Hepatocyte (in vitro differentiated cells): Measurements from ENCODE around the gene SPPL2C. TPM values are rescaled to one million over a fixed set of nuclear protein-coding genes. Genes with fewer than 3 reads are reported as not detected.
"Not testable (repeated sequence)": the region's sequence is repeated elsewhere in the genome, so short reads cannot be mapped to it uniquely, and the experiment has no call there.

Experiments used
- DNase-seq: peaks from one replicate; pipeline ENCODE4 v3.0.0-alpha.2; 2016; ENCODE audit warnings: low spot score
- H2AFZ ChIP-seq: fragments of 200-600 bp; sonication (generic); 2 replicates; pipeline ENCODE4 v1.6.0; 2016; ENCODE audit warnings: antibody characterized with exemption, mild to moderate bottlenecking
- H3K27ac ChIP-seq: fragments of 200-600 bp; sonication (generic); 2 replicates; pipeline ENCODE4 v1.5.1; 2016; ENCODE audit warnings: mild to moderate bottlenecking
- H3K27me3 ChIP-seq: fragments of 200-600 bp; sonication (generic); 2 replicates; pipeline ENCODE4 v1.6.1; 2016
- H3K36me3 ChIP-seq: fragments of 200-600 bp; sonication (generic); replicated peaks from 2 replicates; pipeline ENCODE4 v1.5.1; 2016; ENCODE audit warnings: low read depth; ENCODE audit not compliant: insufficient read depth
- H3K4me1 ChIP-seq: fragments of 200-600 bp; sonication (generic); 2 replicates; pipeline ENCODE4 v1.5.1; 2016; ENCODE audit warnings: mild to moderate bottlenecking, moderate library complexity; ENCODE audit not compliant: insufficient read depth
- H3K4me2 ChIP-seq: fragments of 200-600 bp; sonication (generic); 2 replicates; pipeline ENCODE4 v1.6.0; 2016
- H3K4me3 ChIP-seq: fragments of 200-600 bp; sonication (generic); 2 replicates; pipeline ENCODE4 v1.5.1; 2016; ENCODE audit warnings: mild to moderate bottlenecking
- H3K79me2 ChIP-seq: fragments of 200-600 bp; sonication (generic); 2 replicates; pipeline ENCODE4 v1.6.0; 2017; ENCODE audit warnings: mild to moderate bottlenecking
- H3K9me2 ChIP-seq: fragments of 200-600 bp; sonication (generic); replicated peaks from 2 replicates; pipeline ENCODE4 v1.6.0; 2017; ENCODE audit warnings: mild to moderate bottlenecking; ENCODE audit not compliant: insufficient read depth
- H3K9me3 ChIP-seq: fragments of 200-600 bp; sonication (generic); 2 replicates; pipeline ENCODE4 v1.5.1; 2016; ENCODE audit warnings: low read depth, mild to moderate bottlenecking
- H4K20me1 ChIP-seq: fragments of 200-600 bp; sonication (generic); 2 replicates; pipeline ENCODE4 v1.6.0; 2016; ENCODE audit warnings: mild to moderate bottlenecking; ENCODE audit not compliant: insufficient read depth, poor library complexity, severe bottlenecking
- CTCF ChIP-seq: fragments of 200-600 bp; sonication (generic); IDR thresholded peaks from 2 replicates; pipeline ENCODE4 v1.5.1; 2016; ENCODE audit warnings: antibody characterized with exemption, mild to moderate bottlenecking; ENCODE audit not compliant: poor library complexity
- EZH2 ChIP-seq: fragments of 200-600 bp; sonication (generic); IDR thresholded peaks from 2 replicates; pipeline ENCODE4 v1.6.1; 2016; ENCODE audit warnings: antibody characterized with exemption, mild to moderate bottlenecking, borderline replicate concordance
- EZH2phosphoT487 ChIP-seq: fragments of 200-600 bp; sonication (generic); IDR thresholded peaks from one replicate; pipeline ENCODE4 v1.6.1; 2018; ENCODE audit warnings: antibody characterized with exemption, mild to moderate bottlenecking, low read depth, moderate library complexity; ENCODE audit not compliant: unreplicated experiment, severe bottlenecking
- WGBS: methylation state at CpG from one replicate; pipeline ENCODE4 v1.1.6; 2016; ENCODE audit warnings: low lambda C conversion rate; ENCODE audit errors: missing lambda C conversion rate; 5-methylcytosine and 5-hydroxymethylcytosine counted together
- polyA plus RNA-seq: library from polyadenylated mRNA; unstranded; fragments of >200 nt; fragmentation: Nextera tagmentation; extraction: Ambion mirVana; gene quantifications from 2 replicates; pipeline ENCODE4 v1.2.1, GENCODE V29; 2016
- total RNA-seq: library from RNA; depleted of rRNA; stranded (reverse); fragments of >200 nt; gene quantifications from 2 replicates; pipeline ENCODE4 v1.2.3, GENCODE V29; 2014

The SPPL2C gene
- total and polyA plus RNA-seq, 2 experiments from 2014 or later: not detected

GRCh38 chr17:45855691-45856336, 11.1 kb downstream of the SPPL2C start:
- Histone ChIP-seq H3K4me2 (no peak overlapping the region), H3K27ac (no peak overlapping the region), H3K27me3 (peaks cover 6% of the 10 kb centered on the region), H4K20me1 (no peaks in the 10 kb centered on the region), H2AFZ (no peak overlapping the region), H3K9me2 (no peaks in the 10 kb centered on the region), H3K4me1 (no peaks in the 10 kb centered on the region), H3K36me3 (no peaks in the 10 kb centered on the region), H3K9me3 (no peaks in the 10 kb centered on the region), H3K4me3 (no peak overlapping the region), H3K79me2 (no peaks in the 10 kb centered on the region)
- DNase-seq: no peak
- 52% methylated on average over 2 of the region's 2 CpGs for WGBS
- TF ChIP-seq CTCF (no peak), EZH2 (no peak), EZH2phosphoT487 (no peak)

GRCh38 chr17:45857977-45858708, 13.5 kb downstream of the SPPL2C start:
- Histone ChIP-seq H4K20me1 (no peaks in the 10 kb centered on the region), H3K27me3 (no peaks in the 10 kb centered on the region), H3K4me1 (no peaks in the 10 kb centered on the region), H3K4me3 (no peak overlapping the region), H2AFZ (no peak overlapping the region), H3K27ac (no peak overlapping the region), H3K79me2 (no peaks in the 10 kb centered on the region), H3K9me3 (no peaks in the 10 kb centered on the region), H3K9me2 (no peaks in the 10 kb centered on the region), H3K36me3 (no peaks in the 10 kb centered on the region), H3K4me2 (no peak overlapping the region)
- WGBS: 50% methylated on average over 10 of the region's 10 CpGs
- TF ChIP-seq CTCF (no peak), EZH2phosphoT487 (no peak), EZH2 (no peak)
- peak; percentile 83 for DNase-seq

- Histone ChIP-seq H3K36me3 (no peaks in the 10 kb centered on the region), H3K79me2 (no peaks in the 10 kb centered on the region), H4K20me1 (no peaks in the 10 kb centered on the region), H2AFZ (no peak overlapping the region), H3K4me3 (no peak overlapping the region), H3K4me1 (no peaks in the 10 kb centered on the region), H3K27ac (no peak overlapping the region), H3K9me3 (no peaks in the 10 kb centered on the region), H3K27me3 (peaks cover 5% of the 10 kb centered on the region), H3K9me2 (no peaks in the 10 kb centered on the region), H3K4me2 (no peak overlapping the region)
- no peak for DNase-seq
- TF ChIP-seq EZH2phosphoT487 (no peak), EZH2 (no peak)
- WGBS: 86% methylated on average over 7 of the region's 7 CpGs
These were observed 16.5 kb downstream of the SPPL2C start for GRCh38 chr17:45861165-45861564.

DNA sequence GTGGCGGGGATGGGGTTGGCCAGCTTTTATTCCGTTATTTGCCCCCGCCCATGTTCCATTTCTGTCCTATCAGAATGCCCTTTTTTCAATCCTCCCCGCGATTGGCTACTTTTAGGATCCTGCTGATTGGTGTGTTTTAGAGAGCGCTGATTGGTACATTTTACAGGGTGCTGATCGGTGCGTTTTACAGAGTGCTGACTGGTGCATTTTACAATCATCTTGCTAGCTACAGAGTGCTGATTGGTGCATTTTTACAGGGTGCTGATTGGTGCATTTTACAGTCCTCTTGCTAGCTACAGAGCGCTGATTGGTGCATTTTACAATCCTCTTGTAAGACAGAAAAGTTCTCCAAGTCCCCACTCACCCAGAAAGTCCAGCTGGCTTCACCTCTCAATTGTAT, 17.4 kb downstream of the SPPL2C start:
- H3K4me2 ChIP-seq, H3K36me3 ChIP-seq, H2AFZ ChIP-seq, H3K9me2 ChIP-seq, DNase-seq, H4K20me1 ChIP-seq, H3K79me2 ChIP-seq, H3K9me3 ChIP-seq, H3K4me1 ChIP-seq, H3K4me3 ChIP-seq, H3K27ac ChIP-seq, H3K27me3 ChIP-seq: not testable (repeated sequence)
- WGBS: 73% methylated on average over 9 of the region's 9 CpGs
